Naive thymus-derived CD4-positive, alpha-beta T cell (primary cell): ENCODE results near the gene PLPP4. TPM values are rescaled to one million over a fixed set of nuclear protein-coding genes. Genes with fewer than 3 reads are reported as not detected.

Experiments
- ATAC-seq: fragments of 150-1000 bp; cut with Tn5 transposase; 2 replicates; pipeline ENCODE4 v1.10.0; 2021; ENCODE audit warnings: mild to moderate bottlenecking, moderate library complexity
- CTCF ChIA-PET: fragments of 350-600 bp; sonication (Branson Sonifier 250); formaldehyde crosslinking; loops from one replicate; lab custom pipeline; 2021; ENCODE audit warnings: antibody characterized with exemption; lab: Charles Lee
- POLR2A ChIA-PET: fragments of 350-600 bp; sonication (Branson Sonifier 250); formaldehyde crosslinking; loops from one replicate; lab custom pipeline; 2021; ENCODE audit warnings: antibody characterized with exemption, inconsistent platforms; lab: Charles Lee
- DNase-seq, 9 donors: peaks; one replicate each; pipeline versions ENCODE4 v3.0.0 to v3.0.0-alpha.2; 2020 to 2022; ENCODE audit warnings: mixed read lengths in 1 of 9
- H3K27ac ChIP-seq: one replicate; pipeline ENCODE4 v1.7.0; 2013; ENCODE audit warnings: mild to moderate bottlenecking, low read depth, low read length, moderate library complexity
- H3K27me3 ChIP-seq, 2 donors: one replicate each; pipeline ENCODE4 v1.7.0; 2013; ENCODE audit warnings: low read length in 2 of 2, mild to moderate bottlenecking in 2 of 2, moderate library complexity in 2 of 2; ENCODE audit not compliant: control insufficient read depth in 2 of 2, insufficient read depth in 2 of 2
- H3K36me3 ChIP-seq, 3 experiments: 1 replicate in 2 of 3; 2 replicates in 1 of 3; pipeline ENCODE4 v1.7.0; 2013; ENCODE audit warnings: low read length in 3 of 3, mild to moderate bottlenecking in 3 of 3, moderate library complexity in 1 of 3; ENCODE audit not compliant: insufficient read depth in 3 of 3, control insufficient read depth in 2 of 3
- H3K4me1 ChIP-seq, 2 donors: one replicate each; pipeline ENCODE4 v1.7.0; 2013; ENCODE audit warnings: low read length in 2 of 2, mild to moderate bottlenecking in 2 of 2, moderate library complexity in 1 of 2; ENCODE audit not compliant: control insufficient read depth in 2 of 2, insufficient read depth in 2 of 2
- H3K4me3 ChIP-seq: 2 replicates; pipeline ENCODE4 v1.7.0; 2013; ENCODE audit warnings: mild to moderate bottlenecking, low read length
- H3K9me3 ChIP-seq, 3 experiments: 1 replicate in 2 of 3; 2 replicates in 1 of 3; pipeline ENCODE4 v1.7.0; 2013; ENCODE audit warnings: low read length in 3 of 3; ENCODE audit not compliant: control insufficient read depth in 2 of 3
- H3K27ac Mint-ChIP-seq, 9 donors: one replicate each; pipeline ENCODE4 v1.8.0; 2020 to 2022; ENCODE audit warnings: mixed read lengths in 9 of 9, mild to moderate bottlenecking in 8 of 9, moderate library complexity in 5 of 9, inconsistent platforms in 2 of 9
- H3K27me3 Mint-ChIP-seq, 5 donors: one replicate each; pipeline ENCODE4 v1.8.0; 2021 to 2022; ENCODE audit warnings: mixed read lengths in 5 of 5, mild to moderate bottlenecking in 1 of 5
- H3K36me3 Mint-ChIP-seq, 5 donors: one replicate each; pipeline ENCODE4 v1.8.0; 2020 to 2022; ENCODE audit warnings: mixed read lengths in 5 of 5, mild to moderate bottlenecking in 3 of 5, inconsistent platforms in 1 of 5
- H3K4me1 Mint-ChIP-seq, 7 donors: one replicate each; pipeline ENCODE4 v1.8.0; 2020 to 2022; ENCODE audit warnings: mixed read lengths in 7 of 7, mild to moderate bottlenecking in 3 of 7, inconsistent platforms in 1 of 7
- H3K4me3 Mint-ChIP-seq, 10 donors: one replicate each; pipeline ENCODE4 v1.8.0; 2020 to 2022; ENCODE audit warnings: mild to moderate bottlenecking in 10 of 10, mixed read lengths in 10 of 10, moderate library complexity in 6 of 10, inconsistent platforms in 2 of 10
- H3K9me3 Mint-ChIP-seq, 11 donors: one replicate each; pipeline ENCODE4 v1.8.0; 2020 to 2022; ENCODE audit warnings: mixed read lengths in 11 of 11, mild to moderate bottlenecking in 4 of 11, inconsistent platforms in 1 of 11, moderate library complexity in 1 of 11
- intact Hi-C, 2 donors: fragments of 100-400 bp; cut with micrococcal nuclease; formaldehyde crosslinking; loops; one replicate each; pipeline ENCODE4 v1.15.1; 2023
- polyA plus RNA-seq, 2 donors: library from polyadenylated mRNA; unstranded; fragments of 300-500 nt; fragmentation: Illumina TruSeq; gene quantifications; one replicate each; pipeline ENCODE4 v1.2.3, GENCODE V29; 2021
- total RNA-seq, 6 experiments: library from RNA in 5 of 6; stranded (reverse) in 5 of 6; gene quantifications; 1 replicate in 5 of 6; 2 replicates in 1 of 6; pipeline ENCODE4 v1.2.3 and lab custom pipeline; 2021 to 2026

The PLPP4 gene
- total and polyA plus RNA-seq, 7 experiments from 2014 or later: not detected

- H3K27me3 ChIP-seq: no peaks in the 10 kb centered on the region
- Mint-ChIP-seq H3K36me3 (no peaks in the 10 kb centered on the region), H3K9me3 (peaks cover 0 to 5% (median 0%) of the 10 kb centered on the region in 11 donors), H3K27me3 (peaks cover 28 to 37% (median 32%) of the 10 kb centered on the region in 5 donors), H3K4me3 (no peak overlapping the region), H3K27ac (no peak overlapping the region), H3K4me1 (peaks cover 0 to 5% (median 4%) of the 10 kb centered on the region in 7 donors)
- no peaks in the 10 kb centered on the region for H3K9me3 ChIP-seq
- ATAC-seq: no peak
- no peak overlapping the region for H3K4me3 ChIP-seq
- intact Hi-C loops: no loop called here
- no peak overlapping the region for H3K27ac ChIP-seq
- ChIA-PET POLR2A (no interaction called here), CTCF (interaction anchor here (0.5 kb wide), 1 partner anchor 110 kb away, joined by 3 read pairs; no protein-coding TSS in a partner anchor)
- H3K36me3 ChIP-seq: no peaks in the 10 kb centered on the region
- DNase-seq: no peak
- no peaks in the 10 kb centered on the region for H3K4me1 ChIP-seq
These were observed 24.8 kb upstream of the PLPP4 start for GRCh38 chr10:120432209-120432608.

GRCh38 chr10:120433141-120433540, 23.9 kb upstream of the PLPP4 start:
- intact Hi-C loops: no loop called here
- Histone ChIP-seq H3K36me3 (no peaks in the 10 kb centered on the region), H3K27ac (no peak overlapping the region), H3K4me1 (no peaks in the 10 kb centered on the region), H3K27me3 (no peaks in the 10 kb centered on the region), H3K9me3 (no peaks in the 10 kb centered on the region), H3K4me3 (no peak overlapping the region)
- H3K4me1 Mint-ChIP-seq: peaks cover 0 to 5% (median 4%) of the 10 kb centered on the region in 7 donors
- ChIA-PET POLR2A (no interaction called here), CTCF (no interaction called here)
- H3K36me3 Mint-ChIP-seq: no peaks in the 10 kb centered on the region
- peaks cover 0 to 5% (median 0%) of the 10 kb centered on the region in 11 donors for H3K9me3 Mint-ChIP-seq
- ATAC-seq (no peak), DNase-seq (no peak)
- peaks cover 28 to 37% (median 32%) of the 10 kb centered on the region in 5 donors for H3K27me3 Mint-ChIP-seq
- no peak overlapping the region for H3K4me3 Mint-ChIP-seq
- H3K27ac Mint-ChIP-seq: no peak overlapping the region

GRCh38 chr10:120436439-120437112, 20.5 kb upstream of the PLPP4 start:
- Histone ChIP-seq H3K4me1 (no peaks in the 10 kb centered on the region), H3K9me3 (no peaks in the 10 kb centered on the region), H3K36me3 (no peaks in the 10 kb centered on the region), H3K27ac (no peak overlapping the region), H3K27me3 (no peaks in the 10 kb centered on the region), H3K4me3 (no peak overlapping the region)
- no peak overlapping the region for H3K27ac Mint-ChIP-seq
- no peaks in the 10 kb centered on the region for H3K36me3 Mint-ChIP-seq
- peaks cover 0 to 5% (median 0%) of the 10 kb centered on the region in 11 donors for H3K9me3 Mint-ChIP-seq
- peaks cover 12 to 20% (median 18%) of the 10 kb centered on the region in 5 donors for H3K27me3 Mint-ChIP-seq
- intact Hi-C loops: no loop called here
- ChIA-PET POLR2A (no interaction called here), CTCF (no interaction called here)
- no peak for ATAC-seq
- DNase-seq: no peak
- no peak overlapping the region for H3K4me3 Mint-ChIP-seq
- H3K4me1 Mint-ChIP-seq: no peaks in the 10 kb centered on the region

GRCh38 chr10:120437541-120437940, 19.5 kb upstream of the PLPP4 start:
- H3K9me3 Mint-ChIP-seq: peaks cover 0 to 5% (median 0%) of the 10 kb centered on the region in 11 donors
- POLR2A ChIA-PET: no interaction called here

GRCh38 chr10:120451968-120452367, 5.1 kb upstream of the PLPP4 start:
- Histone ChIP-seq H3K4me3 (no peak overlapping the region), H3K4me1 (no peaks in the 10 kb centered on the region), H3K27ac (no peak overlapping the region), H3K27me3 (no peaks in the 10 kb centered on the region), H3K36me3 (no peaks in the 10 kb centered on the region), H3K9me3 (no peaks in the 10 kb centered on the region)
- no peak overlapping the region for H3K4me3 Mint-ChIP-seq
- no peak overlapping the region for H3K27ac Mint-ChIP-seq
- peaks cover 0 to 4% (median 0%) of the 10 kb centered on the region in 7 donors for H3K4me1 Mint-ChIP-seq
- ChIA-PET POLR2A (no interaction called here), CTCF (no interaction called here)
- H3K36me3 Mint-ChIP-seq: no peaks in the 10 kb centered on the region
- intact Hi-C loops: no loop called here
- no peak for DNase-seq
- peaks cover 12 to 22% (median 21%) of the 10 kb centered on the region in 5 donors for H3K27me3 Mint-ChIP-seq
- no peak for ATAC-seq
- peaks cover 0 to 12% (median 0%) of the 10 kb centered on the region in 11 donors for H3K9me3 Mint-ChIP-seq

More at GRCh38 chr10:120437541-120437940, 19.5 kb upstream of the PLPP4 start:
- Mint-ChIP-seq H3K36me3 (no peaks in the 10 kb centered on the region), H3K4me3 (no peak overlapping the region), H3K4me1 (no peaks in the 10 kb centered on the region), H3K27me3 (peaks cover 7 to 12% (median 11%) of the 10 kb centered on the region in 5 donors), H3K27ac (no peak overlapping the region)
- H3K27ac ChIP-seq: no peak overlapping the region
- H3K36me3 ChIP-seq: no peaks in the 10 kb centered on the region
- intact Hi-C loops: no loop called here
- H3K4me1 ChIP-seq: no peaks in the 10 kb centered on the region
- H3K27me3 ChIP-seq: no peaks in the 10 kb centered on the region
- H3K9me3 ChIP-seq: no peaks in the 10 kb centered on the region
- ATAC-seq: no peak
- no peak overlapping the region for H3K4me3 ChIP-seq
- CTCF ChIA-PET: no interaction called here
- no peak for DNase-seq

- peaks cover 21 to 32% (median 30%) of the 10 kb centered on the region in 5 donors for H3K27me3 Mint-ChIP-seq
- no peak overlapping the region for H3K4me3 Mint-ChIP-seq
- Histone ChIP-seq H3K4me3 (no peak overlapping the region), H3K9me3 (no peaks in the 10 kb centered on the region), H3K27ac (no peak overlapping the region), H3K4me1 (no peaks in the 10 kb centered on the region), H3K36me3 (no peaks in the 10 kb centered on the region), H3K27me3 (no peaks in the 10 kb centered on the region)
- CTCF ChIA-PET: no interaction called here
- peaks cover 0 to 7% (median 3%) of the 10 kb centered on the region in 7 donors for H3K4me1 Mint-ChIP-seq
- POLR2A ChIA-PET: no interaction called here
- no peaks in the 10 kb centered on the region for H3K36me3 Mint-ChIP-seq
- peaks cover 0 to 9% (median 0%) of the 10 kb centered on the region in 11 donors for H3K9me3 Mint-ChIP-seq
- H3K27ac Mint-ChIP-seq: no peak overlapping the region
- no peak for DNase-seq
- no peak for ATAC-seq
- intact Hi-C loops: no loop called here
These were observed 3.7 kb upstream of the PLPP4 start for GRCh38 chr10:120453319-120453718.

GRCh38 chr10:120453886-120454285, 3.1 kb upstream of the PLPP4 start:
- H3K4me1 ChIP-seq: no peaks in the 10 kb centered on the region
- no peaks in the 10 kb centered on the region for H3K27me3 ChIP-seq
- no peak overlapping the region for H3K4me3 Mint-ChIP-seq
- peaks cover 0 to 4% (median 0%) of the 10 kb centered on the region in 5 donors for H3K36me3 Mint-ChIP-seq
- no peaks in the 10 kb centered on the region for H3K9me3 ChIP-seq
- POLR2A ChIA-PET: no interaction called here
- H3K27me3 Mint-ChIP-seq: peaks cover 26 to 36% (median 35%) of the 10 kb centered on the region in 5 donors
- H3K9me3 Mint-ChIP-seq: peaks cover 0 to 11% (median 0%) of the 10 kb centered on the region in 11 donors
- no peak overlapping the region for H3K27ac Mint-ChIP-seq
- CTCF ChIA-PET: no interaction called here
- H3K27ac ChIP-seq: no peak overlapping the region
- no peak overlapping the region for H3K4me3 ChIP-seq
- ATAC-seq: peak; percentile 16
- H3K36me3 ChIP-seq: no peaks in the 10 kb centered on the region
- intact Hi-C loops: no loop called here
- no peak for DNase-seq
- H3K4me1 Mint-ChIP-seq: peaks cover 0 to 12% (median 3%) of the 10 kb centered on the region in 7 donors
